Measurements from ENCODE around the gene TM9SF1. TPM values are rescaled to one million over a fixed set of nuclear protein-coding genes. Genes with fewer than 3 reads are reported as not detected.

Gene TM9SF1
- total and polyA plus RNA-seq, 2 of the 4 experiments (the other 2 are of a cell fraction) = 40.4 to 65.6 TPM

- Histone ChIP-seq H3K23ac (ENCODE audit: low read depth, low read length) (no peak overlapping the region), H4K91ac (ENCODE audit: insufficient read depth, low read depth, low read length) (no peak overlapping the region), H3K9me1 (ENCODE audit: insufficient read depth, low read length) (peaks cover 18% of the 10 kb centered on the region), H3K4me3 (ENCODE audit: insufficient read depth, low read depth, low read length) (no peak overlapping the region), H3K56ac (ENCODE audit: extremely low read depth, insufficient read depth, low read length) (no peak overlapping the region), H2BK20ac (ENCODE audit: low read depth, low read length) (no peak overlapping the region), H3K9me3 (ENCODE audit: control insufficient read depth, insufficient read depth, low read length) (no peaks in the 10 kb centered on the region), H3K4me2 (ENCODE audit: low read depth, low read length) (no peak overlapping the region), H2AFZ (replicated peaks; ENCODE audit: low read length, poor library complexity) (no peak overlapping the region), H4K5ac (ENCODE audit: low read depth, low read length) (no peak overlapping the region), H3K9ac (ENCODE audit: low read depth, low read length) (no peak overlapping the region), H3K36me3 (ENCODE audit: control insufficient read depth, insufficient read depth, low read length) (peaks cover 46% of the 10 kb centered on the region), H2BK120ac (ENCODE audit: low read depth, low read length) (no peak overlapping the region), H3K4me1 (ENCODE audit: control insufficient read depth, insufficient read depth, low read length) (peaks cover 5% of the 10 kb centered on the region), H2BK5ac (ENCODE audit: low read depth, low read length, poor library complexity, severe bottlenecking) (no peak overlapping the region), H3K27me3 (ENCODE audit: control insufficient read depth, insufficient read depth, low read length) (no peaks in the 10 kb centered on the region), H3K27ac (ENCODE audit: insufficient read depth, low read length) (no peak overlapping the region), H3K18ac (ENCODE audit: low read depth, low read length) (no peak overlapping the region), H3K4ac (ENCODE audit: low read depth, low read length) (no peak overlapping the region), H4K20me1 (ENCODE audit: insufficient read depth, low read length) (no peaks in the 10 kb centered on the region), H2AK9ac (replicated peaks; ENCODE audit: low read depth, low read length, poor library complexity) (no peak overlapping the region), H4K8ac (ENCODE audit: low read depth in 2 of 2, low read length in 2 of 2) (peak overlapping the region; percentile 6 to 89; a peak in 2 of 4 replicates), H3K14ac (replicated peaks; ENCODE audit: low read depth, low read length) (no peak overlapping the region), H3K79me1 (ENCODE audit: low read depth in 1 of 2, low read length in 2 of 2) (peaks cover 28 to 74% of the 10 kb centered on the region in 2 experiments), H2AK5ac (ENCODE audit: low read depth, low read length) (no peak overlapping the region), H2BK15ac (ENCODE audit: low read depth, low read length) (no peak overlapping the region)
- ChIA-PET POLR2A (ENCODE audit: unreplicated experiment) (interaction anchor here (0.6 kb wide), 1 partner anchor 9 kb away, joined by 3 read pairs; no protein-coding TSS in a partner anchor), CTCF (interaction anchor here (1.0 to 1.3 kb wide), 2 partner anchors 28 to 108 kb away, joined by 3 to 4 read pairs; partner anchors contain the start of gene IRF9)
- TF ChIP-seq SMC3 (IDR thresholded peaks at IDR 0.05; ENCODE audit: low read depth, low read length) (no peak), MAFK (IDR thresholded peaks at IDR 0.05; ENCODE audit: low read depth, low read length) (no peak), BHLHE40 (IDR thresholded peaks at IDR 0.05; ENCODE audit: low read depth, low read length) (no peak), RCOR1 (IDR thresholded peaks at IDR 0.05; ENCODE audit: insufficient replicate concordance, low read length) (no peak), RFX5 (IDR thresholded peaks at IDR 0.05; ENCODE audit: low read depth, low read length) (no peak)
- intact Hi-C loops (cut with micrococcal nuclease) (no loop called here), dilution Hi-C loops (cut with HindIII; ENCODE audit: low sequenced_read_pairs, unreplicated experiment) (no loop called here), in situ Hi-C loops (cut with MboI; ENCODE audit: low sequenced_read_pairs) (no loop called here)
- DNase-seq = no peak
- ATAC-seq (ENCODE audit: low read depth) = no peak
- WGBS, 2 experiments (ENCODE audit: extremely low coverage in 2 of 2, insufficient read length in 1 of 2) = no CpG with 5 or more reads among the region's 9 CpGs
- BruUV-seq (replicated peaks) = no TSS peak
Measured at GRCh38 chr14:24189460-24189859, 5.8 kb downstream of the TM9SF1 start.
